KMS-11 (cell line): ENCODE data around the gene PSMB2.
"Not testable (repeated sequence)": the region's sequence is repeated elsewhere in the genome, so short reads cannot be mapped to it uniquely, and the experiment has no call there.

Experiments used
- H2AFZ ChIP-seq: fragments of 200-600 bp; sonication (generic); 2 replicates; pipeline ENCODE4 v1.6.1; 2016; ENCODE audit warnings: antibody characterized with exemption, mixed run types, low read depth
- H3K27ac ChIP-seq: fragments of 200-600 bp; sonication (generic); 2 replicates; pipeline ENCODE4 v1.6.1; 2016; ENCODE audit warnings: mild to moderate bottlenecking, mixed run types
- H3K27me3 ChIP-seq: fragments of 200-600 bp; sonication (generic); 2 replicates; pipeline ENCODE4 v1.6.1; 2017; ENCODE audit warnings: mild to moderate bottlenecking, low read depth, mixed run types, moderate library complexity; ENCODE audit not compliant: insufficient read depth
- H3K36me3 ChIP-seq: fragments of 200-600 bp; sonication (generic); 2 replicates; pipeline ENCODE4 v1.6.1; 2017; ENCODE audit warnings: mild to moderate bottlenecking, mixed run types; ENCODE audit not compliant: insufficient read depth
- H3K4me1 ChIP-seq: fragments of 200-600 bp; sonication (generic); 2 replicates; pipeline ENCODE4 v1.6.1; 2016; ENCODE audit warnings: mild to moderate bottlenecking, low read depth, mixed run types; ENCODE audit not compliant: poor library complexity, severe bottlenecking
- H3K4me2 ChIP-seq: fragments of 200-600 bp; sonication (generic); 2 replicates; pipeline ENCODE4 v1.7.0; 2016; ENCODE audit warnings: mild to moderate bottlenecking, mixed run types
- H3K4me3 ChIP-seq: fragments of 200-600 bp; sonication (generic); IDR thresholded peaks from 2 replicates; pipeline ENCODE4 v1.6.1; 2017; ENCODE audit warnings: low read depth, low read length, mixed read lengths; ENCODE audit not compliant: insufficient read depth
- H3K79me2 ChIP-seq: fragments of 200-600 bp; sonication (generic); 2 replicates; pipeline ENCODE4 v1.6.1; 2016; ENCODE audit warnings: low read depth, mixed run types; ENCODE audit not compliant: insufficient read depth
- H3K9ac ChIP-seq: fragments of 200-600 bp; sonication (generic); 2 replicates; pipeline ENCODE4 v1.6.1; 2016; ENCODE audit warnings: mild to moderate bottlenecking, mixed run types
- H4K20me1 ChIP-seq: fragments of 200-600 bp; sonication (generic); 2 replicates; pipeline ENCODE4 v1.6.1; 2016; ENCODE audit warnings: mild to moderate bottlenecking, mixed run types; ENCODE audit not compliant: insufficient read depth
- CTCF ChIP-seq: fragments of 200-600 bp; sonication (generic); conservative IDR thresholded peaks from 2 replicates; pipeline ENCODE4 v1.6.1; 2017; ENCODE audit warnings: low read depth, mild to moderate bottlenecking, antibody characterized with exemption, low read length, moderate library complexity, mixed read lengths

Gene PSMB2

DNA sequence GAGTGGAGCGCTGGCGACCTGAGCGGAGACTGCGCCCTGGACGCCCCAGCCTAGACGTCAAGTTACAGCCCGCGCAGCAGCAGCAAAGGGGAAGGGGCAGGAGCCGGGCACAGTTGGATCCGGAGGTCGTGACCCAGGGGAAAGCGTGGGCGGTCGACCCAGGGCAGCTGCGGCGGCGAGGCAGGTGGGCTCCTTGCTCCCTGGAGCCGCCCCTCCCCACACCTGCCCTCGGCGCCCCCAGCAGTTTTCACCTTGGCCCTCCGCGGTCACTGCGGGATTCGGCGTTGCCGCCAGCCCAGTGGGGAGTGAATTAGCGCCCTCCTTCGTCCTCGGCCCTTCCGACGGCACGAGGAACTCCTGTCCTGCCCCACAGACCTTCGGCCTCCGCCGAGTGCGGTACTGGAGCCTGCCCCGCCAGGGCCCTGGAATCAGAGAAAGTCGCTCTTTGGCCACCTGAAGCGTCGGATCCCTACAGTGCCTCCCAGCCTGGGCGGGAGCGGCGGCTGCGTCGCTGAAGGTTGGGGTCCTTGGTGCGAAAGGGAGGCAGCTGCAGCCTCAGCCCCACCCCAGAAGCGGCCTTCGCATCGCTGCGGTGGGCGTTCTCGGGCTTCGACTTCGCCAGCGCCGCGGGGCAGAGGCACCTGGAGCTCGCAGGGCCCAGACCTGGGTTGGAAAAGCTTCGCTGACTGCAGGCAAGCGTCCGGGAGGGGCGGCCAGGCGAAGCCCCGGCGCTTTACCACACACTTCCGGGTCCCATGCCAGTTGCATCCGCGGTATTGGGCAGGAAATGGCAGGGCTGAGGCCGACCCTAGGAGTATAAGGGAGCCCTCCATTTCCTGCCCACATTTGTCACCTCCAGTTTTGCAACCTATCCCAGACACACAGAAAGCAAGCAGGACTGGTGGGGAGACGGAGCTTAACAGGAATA lies 64.0 kb downstream of the PSMB2 start:
- Histone ChIP-seq H3K4me2 (no peak overlapping the region), H2AFZ (no peak overlapping the region), H3K4me3 (no peak overlapping the region), H3K4me1 (no peaks in the 10 kb centered on the region), H4K20me1 (no peaks in the 10 kb centered on the region), H3K36me3 (no peaks in the 10 kb centered on the region), H3K27ac (no peak overlapping the region), H3K79me2 (no peaks in the 10 kb centered on the region), H3K27me3 (no peaks in the 10 kb centered on the region), H3K9ac (no peak overlapping the region)
- no peak for TF ChIP-seq CTCF

GRCh38 chr1:35576766-35577070 lies 64.6 kb downstream of the PSMB2 start:
- not testable (repeated sequence) for H3K9ac ChIP-seq, H3K4me1 ChIP-seq, H3K79me2 ChIP-seq, H4K20me1 ChIP-seq, H3K27ac ChIP-seq, H2AFZ ChIP-seq, H3K36me3 ChIP-seq, H3K27me3 ChIP-seq, H3K4me3 ChIP-seq, H3K4me2 ChIP-seq

- no peaks in the 10 kb centered on the region for H3K36me3 ChIP-seq
- no peaks in the 10 kb centered on the region for H3K4me1 ChIP-seq
- H3K27ac ChIP-seq: no peak overlapping the region
- no peaks in the 10 kb centered on the region for H3K27me3 ChIP-seq
- no peaks in the 10 kb centered on the region for H4K20me1 ChIP-seq
- H3K4me2 ChIP-seq: no peak overlapping the region
- H3K9ac ChIP-seq: no peak overlapping the region
- no peak overlapping the region for H2AFZ ChIP-seq
- TF ChIP-seq CTCF: no peak
- no peaks in the 10 kb centered on the region for H3K79me2 ChIP-seq
- no peak overlapping the region for H3K4me3 ChIP-seq
Measured at GRCh38 chr1:35576061-35576765, 65.1 kb downstream of the PSMB2 start.

DNA sequence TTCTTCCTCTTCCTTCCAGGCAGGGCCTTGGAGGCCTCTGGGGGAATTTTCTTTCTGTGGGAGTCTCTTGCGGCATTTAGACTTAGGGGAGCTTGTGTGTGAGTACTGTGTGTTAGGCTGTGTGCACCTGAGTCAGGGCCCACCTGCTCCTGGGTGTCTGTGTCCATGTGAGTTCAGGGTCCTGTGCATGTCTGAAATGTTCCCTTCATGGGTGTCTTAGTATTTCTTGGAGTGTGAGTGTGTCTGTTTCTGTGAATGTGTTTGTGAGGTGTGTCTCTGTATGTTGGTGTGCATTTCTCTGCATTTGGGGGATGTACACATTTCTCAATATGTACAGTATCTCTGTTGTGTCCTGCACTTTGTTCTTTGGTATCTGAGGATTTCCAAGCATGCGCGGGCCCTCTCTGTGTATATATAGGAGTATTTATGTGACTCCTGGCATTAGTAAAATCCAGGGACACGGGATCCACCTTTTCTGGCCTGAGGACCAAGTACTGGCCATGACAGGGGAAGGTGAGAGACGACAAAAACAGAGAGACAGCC lies 65.8 kb downstream of the PSMB2 start:
- Histone ChIP-seq H3K36me3 (no peaks in the 10 kb centered on the region), H4K20me1 (no peaks in the 10 kb centered on the region), H3K4me2 (no peak overlapping the region), H3K27ac (no peak overlapping the region), H3K79me2 (no peaks in the 10 kb centered on the region), H3K4me3 (no peak overlapping the region), H3K9ac (no peak overlapping the region), H3K4me1 (no peaks in the 10 kb centered on the region), H3K27me3 (no peaks in the 10 kb centered on the region), H2AFZ (no peak overlapping the region)
- no peak for TF ChIP-seq CTCF
